Measurements from ENCODE around the gene TSR3.
A peak's percentile ranks its signal among the peaks of the same experiment; 100 is the strongest.

The TSR3 gene

DNA sequence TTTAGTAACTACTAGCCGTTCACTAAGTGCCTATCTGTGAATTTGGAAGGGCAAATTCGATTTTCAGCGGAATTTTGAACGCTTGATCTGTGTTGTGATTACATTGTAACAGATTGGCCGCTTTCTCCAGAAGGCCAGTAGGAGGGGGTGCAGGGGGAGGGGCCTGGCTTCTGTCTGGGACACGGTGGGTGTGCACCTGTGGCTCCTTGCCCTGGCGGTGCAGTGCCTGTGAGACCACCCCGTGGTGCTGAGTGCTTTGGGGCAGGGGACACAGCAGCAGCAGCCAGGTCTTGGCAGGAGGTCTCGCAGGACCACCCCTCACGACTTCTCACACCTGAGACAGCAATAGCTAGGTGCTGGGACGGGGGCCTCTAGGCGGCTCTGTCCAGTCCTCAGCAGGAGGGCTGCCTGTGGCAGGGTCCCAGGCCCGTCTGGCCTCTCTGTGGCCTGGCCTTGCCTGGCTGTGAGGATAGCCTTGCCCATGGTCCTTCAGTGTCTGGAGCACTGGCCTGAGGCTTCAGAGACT, 40.4 kb downstream of the TSR3 start:
- TF ChIP-seq, protein P1, sequence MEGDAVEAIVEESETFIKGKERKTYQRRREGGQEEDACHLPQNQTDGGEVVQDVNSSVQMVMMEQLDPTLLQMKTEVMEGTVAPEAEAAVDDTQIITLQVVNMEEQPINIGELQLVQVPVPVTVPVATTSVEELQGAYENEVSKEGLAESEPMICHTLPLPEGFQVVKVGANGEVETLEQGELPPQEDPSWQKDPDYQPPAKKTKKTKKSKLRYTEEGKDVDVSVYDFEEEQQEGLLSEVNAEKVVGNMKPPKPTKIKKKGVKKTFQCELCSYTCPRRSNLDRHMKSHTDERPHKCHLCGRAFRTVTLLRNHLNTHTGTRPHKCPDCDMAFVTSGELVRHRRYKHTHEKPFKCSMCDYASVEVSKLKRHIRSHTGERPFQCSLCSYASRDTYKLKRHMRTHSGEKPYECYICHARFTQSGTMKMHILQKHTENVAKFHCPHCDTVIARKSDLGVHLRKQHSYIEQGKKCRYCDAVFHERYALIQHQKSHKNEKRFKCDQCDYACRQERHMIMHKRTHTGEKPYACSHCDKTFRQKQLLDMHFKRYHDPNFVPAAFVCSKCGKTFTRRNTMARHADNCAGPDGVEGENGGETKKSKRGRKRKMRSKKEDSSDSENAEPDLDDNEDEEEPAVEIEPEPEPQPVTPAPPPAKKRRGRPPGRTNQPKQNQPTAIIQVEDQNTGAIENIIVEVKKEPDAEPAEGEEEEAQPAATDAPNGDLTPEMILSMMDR (IDR thresholded peaks at IDR 0.05; ENCODE audit: insufficient read depth, low read length, poor library complexity, severe bottlenecking) = no peak
- Histone ChIP-seq H3K27me3 (replicated peaks; ENCODE audit: control insufficient read depth, insufficient read depth, low read length) (no peaks in the 10 kb centered on the region), H3K4me3 (replicated peaks; ENCODE audit: low read depth, low read length) (peak overlapping the region; percentile 96), H3K36me3 (ENCODE audit: control insufficient read depth, insufficient read depth, low read length) (peaks cover 28% of the 10 kb centered on the region)
- no peak for DNase-seq (ENCODE audit: extremely low read depth, insufficient read length)

DNA sequence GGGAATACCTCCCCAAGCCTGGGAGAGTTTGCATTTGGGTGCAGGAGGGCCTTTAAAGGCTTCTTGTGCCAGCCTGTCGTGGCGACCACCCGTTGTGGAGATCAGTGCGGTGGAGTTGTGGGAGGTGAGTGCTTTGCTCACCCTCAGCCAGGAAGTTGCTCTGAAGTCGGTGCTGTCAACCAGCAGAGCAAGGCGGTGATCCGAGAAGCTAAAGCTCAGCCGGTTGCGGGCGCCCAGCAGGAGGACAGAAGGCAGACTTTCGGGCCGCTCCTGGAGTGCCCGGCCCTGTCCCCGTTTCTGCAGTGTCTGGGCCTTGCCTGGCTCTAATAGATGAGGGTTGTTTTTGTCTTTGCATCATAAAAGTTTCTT, 40.9 kb downstream of the TSR3 start:
- Histone ChIP-seq H3K27me3 (replicated peaks; ENCODE audit: control insufficient read depth, insufficient read depth, low read length) (no peaks in the 10 kb centered on the region), H3K4me3 (replicated peaks; ENCODE audit: low read depth, low read length) (peak overlapping the region; percentile 96), H3K36me3 (ENCODE audit: control insufficient read depth, insufficient read depth, low read length) (peaks cover 24% of the 10 kb centered on the region)
- TF ChIP-seq, protein P1 (IDR thresholded peaks at IDR 0.05; ENCODE audit: insufficient read depth, low read length, poor library complexity, severe bottlenecking) = no peak
- DNase-seq (ENCODE audit: extremely low read depth, insufficient read length) = no peak

DNA sequence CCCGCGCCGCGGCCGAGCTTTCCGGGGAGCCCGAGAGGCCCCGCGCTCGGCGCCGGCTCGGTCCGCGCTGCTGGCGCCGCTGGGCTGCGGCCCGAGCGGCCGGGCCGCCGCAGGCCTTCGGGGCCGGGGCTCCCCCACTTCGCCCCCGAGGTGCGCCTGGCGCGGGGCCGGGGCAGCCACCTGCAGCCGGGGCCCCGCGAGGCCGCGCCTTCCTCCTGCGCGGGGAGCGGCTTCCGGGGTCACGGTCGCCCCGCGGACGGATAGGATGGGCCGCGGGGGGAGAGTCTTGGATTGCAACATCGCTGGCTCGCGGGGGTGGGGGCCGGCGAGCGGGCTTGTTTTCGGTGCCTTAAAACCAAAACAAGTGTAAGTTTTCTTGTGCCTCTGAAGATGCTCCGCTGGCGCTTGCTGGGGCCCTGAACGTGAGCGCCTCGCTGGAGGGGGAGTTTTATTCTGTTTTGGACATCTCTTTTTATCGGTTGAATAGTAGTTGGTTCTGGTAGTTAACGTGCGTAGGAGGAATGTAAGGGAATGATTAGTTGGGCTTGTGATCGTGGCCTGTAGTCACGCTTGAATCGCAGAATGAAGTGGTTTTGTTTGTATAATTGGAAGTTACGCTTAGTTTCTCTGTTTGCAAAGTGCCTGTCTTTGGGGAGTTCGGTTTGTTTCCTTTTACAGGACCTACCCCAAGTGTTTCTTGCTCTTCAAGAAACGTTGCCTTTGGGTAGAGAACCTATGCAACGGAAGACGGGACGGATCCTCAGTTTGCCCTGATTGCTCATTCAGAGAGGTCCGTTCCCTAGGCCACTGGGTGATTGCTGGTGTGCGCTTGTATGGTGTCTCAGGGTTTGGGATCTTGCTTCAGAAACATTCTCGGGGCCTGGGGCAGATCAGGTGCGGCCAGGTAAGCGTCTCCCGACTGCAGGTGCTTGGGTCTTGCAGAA, 41.5 kb downstream of the TSR3 start:
- peak; percentile 68 for DNase-seq (ENCODE audit: extremely low read depth, insufficient read length)
- TF ChIP-seq, protein P1 (IDR thresholded peaks at IDR 0.05; ENCODE audit: insufficient read depth, low read length, poor library complexity, severe bottlenecking) = no peak
- Histone ChIP-seq H3K27me3 (replicated peaks; ENCODE audit: control insufficient read depth, insufficient read depth, low read length) (no peaks in the 10 kb centered on the region), H3K4me3 (replicated peaks; ENCODE audit: low read depth, low read length) (peak overlapping the region; percentile 96), H3K36me3 (ENCODE audit: control insufficient read depth, insufficient read depth, low read length) (peaks cover 20% of the 10 kb centered on the region)

DNA sequence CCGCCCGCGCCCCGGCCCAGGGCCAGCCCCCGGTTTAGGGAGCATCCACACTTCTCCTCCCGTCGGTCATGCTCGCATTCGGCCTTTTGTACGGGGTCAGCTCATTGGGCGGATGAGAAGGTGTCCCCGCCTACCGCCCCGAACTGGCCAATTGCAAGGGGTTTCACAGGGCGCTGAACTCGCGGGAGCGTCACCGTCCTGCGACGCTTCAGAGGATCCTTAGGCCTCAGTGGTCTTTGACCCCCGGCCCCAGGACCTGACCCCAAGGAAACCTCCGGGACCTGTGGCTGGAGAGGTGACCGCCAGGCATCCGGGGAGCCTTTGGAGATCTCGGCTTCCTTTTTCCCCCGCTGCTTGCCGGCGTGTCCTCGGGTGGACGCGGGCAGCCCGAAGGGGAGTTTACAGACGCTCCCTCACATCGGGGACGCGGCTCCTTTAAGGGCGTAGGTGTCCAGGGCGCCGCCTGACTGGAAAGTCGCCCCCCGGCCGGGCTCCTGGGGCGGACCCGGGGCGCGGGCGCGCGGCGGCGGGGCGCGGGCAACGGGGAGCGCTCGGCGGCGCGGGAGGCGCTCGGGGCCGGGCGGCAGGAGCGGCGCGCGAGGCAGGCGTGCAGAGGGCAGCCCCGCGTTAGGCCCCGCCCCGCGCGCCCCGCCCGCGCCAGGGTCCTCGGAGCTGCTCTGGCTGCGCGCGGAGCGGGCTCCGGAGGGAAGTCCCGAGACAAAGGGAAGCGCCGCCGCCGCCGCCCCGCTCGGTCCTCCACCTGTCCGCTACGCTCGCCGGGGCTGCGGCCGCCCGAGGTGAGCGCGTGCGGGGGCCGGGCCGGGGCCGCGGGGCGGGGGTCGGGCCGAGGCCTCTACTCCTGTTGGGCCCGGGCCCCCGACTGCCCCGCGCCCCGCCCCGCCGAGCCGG, 42.4 kb downstream of the TSR3 start, which contains the start of gene UBE2I:
Gene UBE2I, plus strand, starts transcription at position 660 of the 909 bp plus-strand sequence. CDS start 4,395 bp downstream, outside the sequence.
- peaks cover 11% of the 10 kb centered on the region for H3K36me3 ChIP-seq (ENCODE audit: control insufficient read depth, insufficient read depth, low read length)
- TF ChIP-seq, protein P1 (IDR thresholded peaks at IDR 0.05; ENCODE audit: insufficient read depth, low read length, poor library complexity, severe bottlenecking) = no peak
- H3K27me3 ChIP-seq (replicated peaks; ENCODE audit: control insufficient read depth, insufficient read depth, low read length) = no peaks in the 10 kb centered on the region
- H3K4me3 ChIP-seq (replicated peaks; ENCODE audit: low read depth, low read length) = peak within 1 kb of the TSS; percentile 96
- peak; percentile 100 for DNase-seq (ENCODE audit: extremely low read depth, insufficient read length)

DNA sequence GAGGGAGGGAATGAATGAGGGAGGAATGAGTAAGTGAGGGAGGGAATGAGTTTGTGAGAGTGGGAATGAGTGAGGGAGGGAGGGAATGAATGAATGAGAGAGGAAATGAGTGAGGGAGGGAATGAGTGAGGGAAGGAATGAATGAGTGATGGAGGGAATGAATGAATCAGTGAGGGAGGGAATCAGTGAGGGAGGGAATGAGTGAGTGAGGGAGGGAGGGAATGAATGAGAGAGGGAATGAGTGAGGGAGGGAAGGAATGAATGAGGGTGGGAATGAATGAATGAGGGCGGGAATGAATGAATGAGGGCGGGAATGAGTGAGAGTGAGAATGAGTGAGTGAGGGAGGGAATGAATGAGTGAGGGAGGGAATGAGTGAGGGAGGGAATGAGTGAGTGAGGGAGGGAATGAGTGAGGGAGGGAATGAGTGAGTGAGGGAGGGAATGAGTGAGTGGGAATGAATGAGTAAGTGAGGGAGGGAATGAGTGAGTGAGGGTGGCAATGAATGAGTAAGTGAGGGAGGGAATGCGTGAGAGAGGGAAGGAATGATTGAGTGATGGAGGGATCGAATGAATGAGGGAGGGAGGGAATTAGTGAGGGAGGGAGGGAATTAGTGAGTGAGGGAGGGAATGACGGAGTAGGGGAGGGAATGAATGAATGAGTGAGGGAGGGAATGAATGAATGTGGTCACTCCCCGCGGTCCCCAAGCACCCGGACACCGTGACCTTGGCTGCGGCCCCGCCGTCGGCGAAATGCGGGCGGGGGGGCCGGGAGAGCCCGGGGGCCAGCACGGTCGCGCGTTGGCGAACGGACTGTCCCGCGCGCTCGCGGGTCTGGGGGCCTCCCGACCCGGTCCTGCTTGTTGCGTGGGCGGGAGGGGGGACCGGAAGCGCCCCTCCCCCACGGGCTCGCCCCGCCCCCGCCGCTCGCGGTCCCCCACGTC, 43.4 kb downstream of the TSR3 start:
- TF ChIP-seq, protein P1 (IDR thresholded peaks at IDR 0.05; ENCODE audit: insufficient read depth, low read length, poor library complexity, severe bottlenecking) = no peak
- peak overlapping the region; percentile 64 for H3K4me3 ChIP-seq (replicated peaks; ENCODE audit: low read depth, low read length)
- no peak for DNase-seq (ENCODE audit: extremely low read depth, insufficient read length)
- peaks cover 6% of the 10 kb centered on the region for H3K36me3 ChIP-seq (ENCODE audit: control insufficient read depth, insufficient read depth, low read length)
- H3K27me3 ChIP-seq (replicated peaks; ENCODE audit: control insufficient read depth, insufficient read depth, low read length) = no peaks in the 10 kb centered on the region

All from GM06990 (cell line).